Keratinocyte (primary cell): ENCODE data around the gene B9D2. TPM values are rescaled to one million over a fixed set of nuclear protein-coding genes. Genes with fewer than 3 reads are reported as not detected.
A peak's percentile ranks its signal among the peaks of the same experiment; 100 is the strongest.

Source experiments
- DNase-seq: peaks from one replicate; pipeline ENCODE4 v3.0.0-alpha.2; 2011; ENCODE audit warnings: low read depth, missing footprints, low spot score
- FAIRE-seq: peaks from 2 replicates; lab custom pipeline; 2011; peaks lifted over from hg19 to GRCh38; lab: Jason Lieb, UNC
- H2AFZ ChIP-seq: 2 replicates; pipeline ENCODE4 v1.6.0; 2012; ENCODE audit warnings: low read length, control low read depth, inconsistent platforms; ENCODE audit not compliant: control insufficient read depth
- H3K27ac ChIP-seq: 2 replicates; pipeline ENCODE4 v1.5.1; 2011; ENCODE audit warnings: low read length; ENCODE audit not compliant: control insufficient read depth, insufficient read depth
- H3K27me3 ChIP-seq: 3 replicates; pipeline ENCODE4 v1.6.0; 2011; ENCODE audit warnings: low read length; ENCODE audit not compliant: control insufficient read depth, insufficient read depth; ENCODE audit errors: extremely low read depth
- H3K36me3 ChIP-seq, 2 experiments: 2 replicates in 1 of 2; 3 replicates in 1 of 2; pipeline ENCODE4 v1.5.1; 2011; ENCODE audit warnings: low read length in 2 of 2, mild to moderate bottlenecking in 1 of 2; ENCODE audit not compliant: control insufficient read depth in 2 of 2, insufficient read depth in 2 of 2; ENCODE audit errors: extremely low read depth in 1 of 2
- H3K4me1 ChIP-seq: 3 replicates; pipeline ENCODE4 v1.5.1; 2011; ENCODE audit warnings: low read length; ENCODE audit not compliant: control insufficient read depth, insufficient read depth; ENCODE audit errors: extremely low read depth
- H3K4me2 ChIP-seq: 3 replicates; pipeline ENCODE4 v1.6.0; 2011; ENCODE audit warnings: low read depth, low read length; ENCODE audit not compliant: control insufficient read depth, insufficient read depth; ENCODE audit errors: extremely low read depth
- H3K4me3 ChIP-seq, 3 experiments: fragments of 200-600 bp in 1 of 3; sonication (generic) in 1 of 3; 2 replicates in 2 of 3; 3 replicates in 1 of 3; pipeline ENCODE4 v1.5.1; 2011 to 2016; ENCODE audit warnings: low read length in 3 of 3, mild to moderate bottlenecking in 3 of 3, control low read depth in 2 of 3, inconsistent platforms in 1 of 3, low read depth in 1 of 3, mixed read lengths in 1 of 3, mixed run types in 1 of 3, moderate library complexity in 1 of 3; ENCODE audit not compliant: control insufficient read depth in 2 of 3, insufficient read depth in 2 of 3; ENCODE audit errors: extremely low read depth in 1 of 3
- H3K79me2 ChIP-seq: 2 replicates; pipeline ENCODE4 v1.6.0; 2012; ENCODE audit warnings: low read length; ENCODE audit not compliant: control insufficient read depth, insufficient read depth
- H3K9ac ChIP-seq: 3 replicates; pipeline ENCODE4 v1.6.0; 2011; ENCODE audit warnings: low read length; ENCODE audit not compliant: control insufficient read depth, insufficient read depth; ENCODE audit errors: extremely low read depth
- H3K9me1 ChIP-seq: 3 replicates; pipeline ENCODE4 v1.6.0; 2011; ENCODE audit warnings: low read length; ENCODE audit not compliant: control insufficient read depth, insufficient read depth; ENCODE audit errors: extremely low read depth
- H3K9me3 ChIP-seq: 2 replicates; pipeline ENCODE4 v1.5.1; 2012; ENCODE audit warnings: low read depth, low read length; ENCODE audit not compliant: control insufficient read depth
- H4K20me1 ChIP-seq: 3 replicates; pipeline ENCODE4 v1.6.0; 2011; ENCODE audit warnings: low read length; ENCODE audit not compliant: control insufficient read depth, insufficient read depth; ENCODE audit errors: extremely low read depth
- EZH2 ChIP-seq: IDR thresholded peaks from one replicate; pipeline ENCODE4 v1.6.1; 2012; ENCODE audit warnings: inconsistent platforms, mild to moderate bottlenecking, low read length, moderate library complexity
- dilution Hi-C: fragments of 300-500 bp; cut with MboI; formaldehyde crosslinking; loops from one replicate; pipeline ENCODE4 v1.7.0; 2020; ENCODE audit warnings: low sequenced_read_pairs; ENCODE audit not compliant: extremely low pct_ligation_motif_present
- polyA plus RNA-seq, 5 experiments: library from polyadenylated mRNA; depleted of rRNA in 3 of 5; stranded (reverse) in 3 of 5; stranded (forward) in 1 of 5; unstranded in 1 of 5; fragments of >200 nt; gene quantifications; 1 replicate in 1 of 5; 2 replicates in 3 of 5; 3 replicates in 1 of 5; pipeline versions ENCODE4 v1.2.1 to v1.2.3, GENCODE V29; 2011 to 2012; ENCODE audit warnings: missing spikeins in 2 of 5, low read depth in 1 of 5, low replicate concordance in 1 of 5
- TF ChIP-seq, protein P1 (sequence below), 3 experiments: IDR thresholded peaks in 1 of 3; conservative IDR thresholded peaks in 1 of 3; optimal IDR thresholded peaks in 1 of 3; 2 replicates in 2 of 3; 3 replicates in 1 of 3; pipeline versions ENCODE3 to v1.5.1; 2011; ENCODE audit warnings: low read length in 3 of 3, mild to moderate bottlenecking in 3 of 3, moderate library complexity in 2 of 3, control low read depth in 1 of 3, inconsistent platforms in 1 of 3; ENCODE audit not compliant: insufficient read depth in 2 of 3; ENCODE audit errors: extremely low read depth in 1 of 3

Gene B9D2
- polyA plus RNA-seq, 1 donor (not counting 4 experiments of a cell fraction or from before 2014, with no cell fraction given): 2.8 TPM

DNA sequence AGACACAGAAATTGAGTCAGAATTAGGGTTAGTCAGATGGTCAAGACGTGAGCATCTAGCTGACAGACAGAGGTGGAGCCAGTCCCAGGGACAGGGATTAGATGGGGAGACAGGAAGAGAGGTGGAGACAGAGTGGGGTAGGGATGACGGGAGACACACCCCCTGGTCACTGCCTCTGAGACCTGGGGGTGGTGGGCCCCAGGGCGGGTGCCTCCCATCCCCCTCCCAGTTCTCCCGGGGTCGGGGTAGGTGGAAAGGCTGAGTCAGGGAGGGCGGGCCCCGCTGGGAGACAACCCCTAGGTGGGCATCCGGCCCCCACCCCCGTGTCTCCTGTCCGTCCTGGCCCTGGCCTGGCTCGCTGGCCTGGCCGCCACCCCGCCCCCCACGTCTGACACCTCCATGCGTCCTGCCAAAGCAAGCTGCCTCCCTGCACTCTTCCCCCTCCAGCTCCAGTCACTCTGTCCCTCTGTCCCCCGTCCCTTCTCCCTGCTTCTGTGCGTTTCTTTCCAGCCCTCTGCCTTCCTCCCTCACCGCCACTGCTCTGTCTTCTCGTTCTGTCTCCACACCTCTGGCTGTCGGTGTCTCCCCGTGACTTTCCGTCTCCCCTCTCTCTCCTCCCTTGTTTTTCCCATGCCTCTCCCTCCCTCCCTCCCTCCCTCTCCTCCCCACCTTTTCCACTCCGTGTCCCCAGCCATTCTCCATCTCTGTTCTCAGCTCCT lies 38.9 kb downstream of the B9D2 start:
- Histone ChIP-seq H3K9ac (no peak overlapping the region), H3K36me3 (peaks cover 8 to 15% of the 10 kb centered on the region in 2 experiments), H3K4me1 (peaks cover 27% of the 10 kb centered on the region), H3K27me3 (no peaks in the 10 kb centered on the region), H3K9me3 (no peaks in the 10 kb centered on the region), H2AFZ (no peak overlapping the region), H3K27ac (no peak overlapping the region), H3K79me2 (peaks cover 2% of the 10 kb centered on the region), H3K4me2 (no peak overlapping the region), H3K4me3 (no peak overlapping the region), H4K20me1 (peaks cover 3% of the 10 kb centered on the region), H3K9me1 (no peaks in the 10 kb centered on the region)
- dilution Hi-C loops: no loop called here
- DNase-seq (no peak), FAIRE-seq (no peak)
- no peak for TF ChIP-seq EZH2
- TF ChIP-seq, protein P1, sequence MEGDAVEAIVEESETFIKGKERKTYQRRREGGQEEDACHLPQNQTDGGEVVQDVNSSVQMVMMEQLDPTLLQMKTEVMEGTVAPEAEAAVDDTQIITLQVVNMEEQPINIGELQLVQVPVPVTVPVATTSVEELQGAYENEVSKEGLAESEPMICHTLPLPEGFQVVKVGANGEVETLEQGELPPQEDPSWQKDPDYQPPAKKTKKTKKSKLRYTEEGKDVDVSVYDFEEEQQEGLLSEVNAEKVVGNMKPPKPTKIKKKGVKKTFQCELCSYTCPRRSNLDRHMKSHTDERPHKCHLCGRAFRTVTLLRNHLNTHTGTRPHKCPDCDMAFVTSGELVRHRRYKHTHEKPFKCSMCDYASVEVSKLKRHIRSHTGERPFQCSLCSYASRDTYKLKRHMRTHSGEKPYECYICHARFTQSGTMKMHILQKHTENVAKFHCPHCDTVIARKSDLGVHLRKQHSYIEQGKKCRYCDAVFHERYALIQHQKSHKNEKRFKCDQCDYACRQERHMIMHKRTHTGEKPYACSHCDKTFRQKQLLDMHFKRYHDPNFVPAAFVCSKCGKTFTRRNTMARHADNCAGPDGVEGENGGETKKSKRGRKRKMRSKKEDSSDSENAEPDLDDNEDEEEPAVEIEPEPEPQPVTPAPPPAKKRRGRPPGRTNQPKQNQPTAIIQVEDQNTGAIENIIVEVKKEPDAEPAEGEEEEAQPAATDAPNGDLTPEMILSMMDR (optimal IDR thresholded peaks at IDR 0.05 in 1 of 3, IDR thresholded peaks at IDR 0.05 in 1 of 3, conservative IDR thresholded peaks at IDR 0.05 in 1 of 3; ENCODE audit: extremely low read depth in 1 of 3, insufficient read depth in 2 of 3, low read length in 3 of 3): no peak

DNA sequence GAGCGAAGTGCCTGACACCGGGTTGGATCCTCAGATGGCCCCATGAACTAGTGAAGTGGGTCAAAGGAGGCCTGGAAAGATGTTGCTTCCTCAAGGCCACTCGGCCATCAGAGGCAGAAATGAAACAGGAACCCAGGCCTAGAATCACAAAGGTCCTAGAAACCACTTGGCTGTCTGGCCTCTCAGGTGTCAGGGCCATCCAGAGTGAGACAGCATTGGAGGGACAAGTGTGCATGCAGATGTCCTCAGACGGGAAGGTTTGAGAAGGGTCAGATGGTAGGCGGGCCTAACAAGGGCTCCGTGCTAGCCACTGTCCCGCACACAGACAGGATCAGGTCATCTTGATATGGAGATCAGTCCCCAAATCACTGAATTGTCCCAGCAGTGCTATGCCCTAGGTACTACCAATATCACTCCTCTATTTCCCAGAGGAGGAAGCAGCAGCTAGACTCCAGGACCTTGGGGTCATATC lies 39.7 kb downstream of the B9D2 start:
- peaks cover 27% of the 10 kb centered on the region for H3K4me1 ChIP-seq
- TF ChIP-seq, protein P1 (optimal IDR thresholded peaks at IDR 0.05 in 1 of 3, IDR thresholded peaks at IDR 0.05 in 1 of 3, conservative IDR thresholded peaks at IDR 0.05 in 1 of 3; ENCODE audit: extremely low read depth in 1 of 3, insufficient read depth in 2 of 3, low read length in 3 of 3): no peak
- TF ChIP-seq EZH2: no peak
- H4K20me1 ChIP-seq: peaks cover 3% of the 10 kb centered on the region
- H3K9me1 ChIP-seq: no peaks in the 10 kb centered on the region
- H3K4me2 ChIP-seq: no peak overlapping the region
- no peak overlapping the region for H2AFZ ChIP-seq
- H3K9ac ChIP-seq: no peak overlapping the region
- H3K4me3 ChIP-seq: no peak overlapping the region
- H3K27ac ChIP-seq: peak overlapping the region; percentile 27
- DNase-seq (no peak), FAIRE-seq (no peak)
- H3K27me3 ChIP-seq: no peaks in the 10 kb centered on the region
- no peaks in the 10 kb centered on the region for H3K9me3 ChIP-seq
- peaks cover 13 to 16% of the 10 kb centered on the region in 2 experiments for H3K36me3 ChIP-seq
- H3K79me2 ChIP-seq: peaks cover 2% of the 10 kb centered on the region
- dilution Hi-C loops: no loop called here
